ENCODE data around the gene HLA-A. TPM values are rescaled to one million over a fixed set of nuclear protein-coding genes. Genes with fewer than 3 reads are reported as not detected.

Gene HLA-A
- total and polyA plus RNA-seq, 9 of the 15 experiments (the other 6 are each of a cell fraction or from before 2014, with no cell fraction given) = 0.46 to 3.3 TPM; not detected in 7

- TF ChIP-seq ATF4 (CRISPR knock-in tag; IDR thresholded peaks at IDR 0.05) (no peak), IFI16 (CRISPR knock-in tag; IDR thresholded peaks at IDR 0.05) (no peak), CREB3L1 (IDR thresholded peaks at IDR 0.05; ENCODE audit: borderline replicate concordance, low read depth) (peak; percentile 51; the same call in 1 of the 2 replicates), ZNF253 (CRISPR knock-in tag; conservative IDR thresholded peaks at IDR 0.05) (no peak), ZNF280A (IDR thresholded peaks at IDR 0.05; ENCODE audit: low read depth, partially characterized antibody) (no peak), KDM2B (CRISPR knock-in tag; IDR thresholded peaks at IDR 0.05) (no peak), ZC3H8 (IDR thresholded peaks at IDR 0.05) (no peak), ELF1 (tag; IDR thresholded peaks at IDR 0.05) (no peak), ZNF324 (CRISPR knock-in tag; IDR thresholded peaks at IDR 0.05) (no peak), KHSRP (IDR thresholded peaks at IDR 0.05) (0 out of 2 replicates have a peak, but pooled peaks have one; percentile 41), CTCFL (IDR thresholded peaks at IDR 0.05; ENCODE audit: borderline replicate concordance, insufficient read depth, low read depth, low read length, poor library complexity, severe bottlenecking) (no peak), ZNF41 (CRISPR knock-in tag; conservative IDR thresholded peaks at IDR 0.05) (no peak), CBFA2T3 (IDR thresholded peaks at IDR 0.05) (peak; percentile 95), FOXK1 (CRISPR knock-in tag; IDR thresholded peaks at IDR 0.05; ENCODE audit: borderline replicate concordance) (no peak), SP1 (CRISPR knock-in tag; IDR thresholded peaks at IDR 0.05) (no peak), ZZZ3 (IDR thresholded peaks at IDR 0.05) (no peak), ZNF586 (CRISPR knock-in tag; conservative IDR thresholded peaks at IDR 0.05) (no peak), ZNF699 (CRISPR knock-in tag; IDR thresholded peaks at IDR 0.05; ENCODE audit: insufficient replicate concordance) (no peak), KDM4B (IDR thresholded peaks at IDR 0.05; ENCODE audit: borderline replicate concordance in 2 of 2, low read depth in 1 of 2) (no peak), HDAC3 (IDR thresholded peaks at IDR 0.05; ENCODE audit: borderline replicate concordance, partially characterized antibody) (peak; percentile 63), KLF10 (CRISPR knock-in tag; IDR thresholded peaks at IDR 0.05) (no peak), FOXO4 (CRISPR knock-in tag; IDR thresholded peaks at IDR 0.05) (no peak)
Observed at GRCh38 chr6:29967379-29968010, 25.2 kb downstream of the HLA-A start (continued).
